ENCODE measurements around the gene TRABD2B.

DNA sequence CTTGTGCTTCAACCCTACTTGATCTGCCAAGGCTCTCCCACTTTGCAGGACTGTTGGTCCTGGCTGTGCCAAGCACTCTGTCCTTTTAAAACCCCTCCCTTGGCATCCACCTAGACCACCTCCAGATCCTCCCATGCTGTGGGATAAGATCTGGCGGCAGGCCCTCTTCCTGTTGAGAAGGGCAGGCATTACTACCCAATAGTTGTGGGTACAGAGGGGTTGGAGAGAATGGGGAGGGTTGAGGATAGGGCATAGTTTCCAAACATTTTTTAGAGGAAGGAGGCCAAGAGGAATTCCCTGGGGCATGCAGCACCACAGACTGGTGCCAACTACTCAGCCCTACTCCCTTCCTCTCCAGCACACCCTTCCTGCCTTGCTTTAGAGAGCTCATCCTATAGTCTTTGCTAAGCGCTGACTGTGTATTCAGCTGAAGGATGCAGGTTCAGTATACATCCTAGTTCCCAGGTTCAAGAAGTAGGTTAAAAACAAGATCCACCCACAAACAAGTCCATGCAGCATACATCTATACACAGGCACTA is 70.7 kb downstream of the TRABD2B start:
- no peak for TF ChIP-seq CTCF (IDR thresholded peaks at IDR 0.05)
- no peak for TF ChIP-seq EP300 (IDR thresholded peaks at IDR 0.05)

All from upper lobe of left lung (tissue), 4 donors.